Endodermal cell (in vitro differentiated cells): ENCODE data around the gene PLEKHB2. TPM values are rescaled to one million over a fixed set of nuclear protein-coding genes. Genes with fewer than 3 reads are reported as not detected.
"Not testable (repeated sequence)": the region's sequence is repeated elsewhere in the genome, so short reads cannot be mapped to it uniquely, and the experiment has no call there.

Experiments used
- DNase-seq: peaks from one replicate; pipeline ENCODE4 v3.0.0-alpha.2; 2017
- H3K27ac ChIP-seq: 2 replicates; pipeline ENCODE4 v1.5.1; 2013; ENCODE audit warnings: mild to moderate bottlenecking, low read depth, low read length, moderate library complexity
- H3K27me3 ChIP-seq: 2 replicates; pipeline ENCODE4 v1.6.1; 2013; ENCODE audit warnings: mild to moderate bottlenecking, low read length, moderate library complexity; ENCODE audit not compliant: insufficient read depth, control insufficient read depth, poor library complexity, severe bottlenecking
- H3K36me3 ChIP-seq: 2 replicates; pipeline ENCODE4 v1.7.0; 2013; ENCODE audit warnings: mild to moderate bottlenecking, low read length, moderate library complexity; ENCODE audit not compliant: control insufficient read depth, insufficient read depth
- H3K4me1 ChIP-seq: one replicate; pipeline ENCODE4 v1.7.0; 2013; ENCODE audit warnings: low read length; ENCODE audit not compliant: control insufficient read depth, insufficient read depth
- H3K4me3 ChIP-seq: 2 replicates; pipeline ENCODE4 v1.5.1; 2013; ENCODE audit warnings: mild to moderate bottlenecking, low read length, moderate library complexity
- H3K9ac ChIP-seq: 2 replicates; pipeline ENCODE4 v1.6.1; 2013; ENCODE audit warnings: mild to moderate bottlenecking, low read length, moderate library complexity; ENCODE audit not compliant: poor library complexity, severe bottlenecking; ENCODE audit errors: extremely low read depth
- H3K9me3 ChIP-seq: 2 replicates; pipeline ENCODE4 v1.6.1; 2013; ENCODE audit warnings: mild to moderate bottlenecking, low read length, moderate library complexity; ENCODE audit not compliant: control insufficient read depth
- H3K27ac Mint-ChIP-seq: 2 replicates; pipeline ENCODE4 v1.8.0; 2020; ENCODE audit warnings: mixed read lengths
- H3K27me3 Mint-ChIP-seq: 2 replicates; pipeline ENCODE4 v1.8.0; 2021; ENCODE audit warnings: mild to moderate bottlenecking, mixed read lengths; ENCODE audit not compliant: insufficient read depth
- H3K36me3 Mint-ChIP-seq: 2 replicates; pipeline ENCODE4 v1.8.0; 2020; ENCODE audit warnings: low read depth, mixed read lengths
- H3K4me1 Mint-ChIP-seq: 2 replicates; pipeline ENCODE4 v1.8.0; 2020; ENCODE audit warnings: mixed read lengths
- H3K4me3 Mint-ChIP-seq: 2 replicates; pipeline ENCODE4 v1.8.0; 2020; ENCODE audit warnings: mild to moderate bottlenecking, moderate library complexity, mixed read lengths
- H3K9me3 Mint-ChIP-seq: 2 replicates; pipeline ENCODE4 v1.8.0; 2020; ENCODE audit warnings: mild to moderate bottlenecking, mixed read lengths
- WGBS, 2 experiments: methylation state at CpG; one replicate each; pipeline versions ENCODE4 v1.1.5 to v1.1.7; 2013; ENCODE audit warnings: missing lambda C conversion rate in 2 of 2, mixed read lengths in 1 of 2; ENCODE audit not compliant: insufficient coverage in 1 of 2, insufficient read length in 1 of 2; 5-methylcytosine and 5-hydroxymethylcytosine counted together
- total RNA-seq, 2 donors: library from RNA; stranded (reverse); fragmentation: NEBNext Ultra II Directional in 1 of 2; extraction: Animal tissue kit (Norgen Biotek cat#: 25700) in 1 of 2; gene quantifications; 2 replicates in 1 of 2; 3 replicates in 1 of 2; pipeline ENCODE4 v1.2.1, GENCODE V29; 2021
- TF ChIP-seq, protein P1 (sequence below): fragments of 200-600 bp; sonication (generic); conservative IDR thresholded peaks from 2 replicates; pipeline ENCODE4 v1.5.0; 2021; ENCODE audit warnings: antibody characterized with exemption, mild to moderate bottlenecking

The PLEKHB2 gene
- total RNA-seq, 2 donors from 2014 or later: 66.7 to 68.6 TPM

DNA sequence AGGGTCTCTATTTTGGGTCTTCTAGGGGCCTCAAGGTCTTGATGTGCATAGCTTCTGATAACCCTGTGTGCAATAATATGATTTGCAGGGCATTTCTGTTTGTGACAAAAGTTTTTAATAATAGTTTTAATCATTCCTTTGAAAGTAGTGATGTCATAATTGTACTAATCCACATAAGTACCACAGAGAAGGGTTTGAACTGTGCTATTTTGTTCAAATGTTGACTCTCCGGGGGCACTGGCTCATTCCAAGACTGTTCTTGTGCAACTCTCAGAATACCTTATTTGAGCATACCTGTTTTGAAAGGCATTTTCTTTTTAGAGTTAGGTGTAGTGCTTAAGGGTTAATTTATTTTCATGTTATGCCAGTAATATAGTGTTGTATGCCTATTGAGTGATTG lies 41.6 kb downstream of the PLEKHB2 start:
- Mint-ChIP-seq H3K27ac (no peak overlapping the region), H3K27me3 (no peaks in the 10 kb centered on the region), H3K36me3 (peaks cover 70% of the 10 kb centered on the region), H3K9me3 (no peaks in the 10 kb centered on the region), H3K4me3 (no peak overlapping the region), H3K4me1 (no peaks in the 10 kb centered on the region)
- TF ChIP-seq, protein P1, sequence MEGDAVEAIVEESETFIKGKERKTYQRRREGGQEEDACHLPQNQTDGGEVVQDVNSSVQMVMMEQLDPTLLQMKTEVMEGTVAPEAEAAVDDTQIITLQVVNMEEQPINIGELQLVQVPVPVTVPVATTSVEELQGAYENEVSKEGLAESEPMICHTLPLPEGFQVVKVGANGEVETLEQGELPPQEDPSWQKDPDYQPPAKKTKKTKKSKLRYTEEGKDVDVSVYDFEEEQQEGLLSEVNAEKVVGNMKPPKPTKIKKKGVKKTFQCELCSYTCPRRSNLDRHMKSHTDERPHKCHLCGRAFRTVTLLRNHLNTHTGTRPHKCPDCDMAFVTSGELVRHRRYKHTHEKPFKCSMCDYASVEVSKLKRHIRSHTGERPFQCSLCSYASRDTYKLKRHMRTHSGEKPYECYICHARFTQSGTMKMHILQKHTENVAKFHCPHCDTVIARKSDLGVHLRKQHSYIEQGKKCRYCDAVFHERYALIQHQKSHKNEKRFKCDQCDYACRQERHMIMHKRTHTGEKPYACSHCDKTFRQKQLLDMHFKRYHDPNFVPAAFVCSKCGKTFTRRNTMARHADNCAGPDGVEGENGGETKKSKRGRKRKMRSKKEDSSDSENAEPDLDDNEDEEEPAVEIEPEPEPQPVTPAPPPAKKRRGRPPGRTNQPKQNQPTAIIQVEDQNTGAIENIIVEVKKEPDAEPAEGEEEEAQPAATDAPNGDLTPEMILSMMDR: no peak
- Histone ChIP-seq H3K27ac (no peak overlapping the region), H3K4me3 (no peak overlapping the region), H3K27me3 (no peaks in the 10 kb centered on the region), H3K9ac (no peak overlapping the region), H3K4me1 (no peaks in the 10 kb centered on the region), H3K9me3 (no peaks in the 10 kb centered on the region), H3K36me3 (peaks cover 87% of the 10 kb centered on the region)
- no peak for DNase-seq
- 100% methylated on average over 1 of the region's 1 CpG for WGBS, 2 experiments

DNA sequence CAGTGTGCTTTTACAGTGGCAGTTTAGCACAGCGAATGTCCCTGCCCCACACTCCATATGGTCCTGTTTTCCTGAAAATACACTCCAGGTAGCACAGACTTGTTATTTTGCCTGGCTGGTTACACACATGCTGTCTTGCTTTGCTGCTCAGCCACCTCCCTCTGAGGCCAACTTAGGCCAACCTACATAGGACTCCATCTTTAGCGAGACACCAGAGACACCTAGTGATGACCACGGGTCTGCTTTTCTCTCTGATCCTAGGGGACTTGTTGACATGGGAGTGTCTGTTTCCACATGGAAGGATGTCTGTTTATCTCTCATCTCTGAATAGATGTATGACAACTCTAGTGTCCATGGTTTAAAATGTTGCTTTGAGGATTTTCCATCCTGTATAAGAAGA lies 43.3 kb downstream of the PLEKHB2 start:
- no peak overlapping the region for H3K4me3 ChIP-seq
- 89 to 100% methylated on average over 1 to 3 of the region's 3 CpGs for WGBS, 2 experiments
- peaks cover 73% of the 10 kb centered on the region for H3K36me3 ChIP-seq
- H3K27ac ChIP-seq: no peak overlapping the region
- no peak overlapping the region for H3K9ac ChIP-seq
- peak overlapping the region; percentile 55 for H3K27ac Mint-ChIP-seq
- H3K27me3 Mint-ChIP-seq: no peaks in the 10 kb centered on the region
- TF ChIP-seq, protein P1: no peak
- H3K36me3 Mint-ChIP-seq: peaks cover 60% of the 10 kb centered on the region
- no peaks in the 10 kb centered on the region for H3K4me1 ChIP-seq
- no peak for DNase-seq
- no peaks in the 10 kb centered on the region for H3K9me3 ChIP-seq
- H3K4me1 Mint-ChIP-seq: no peaks in the 10 kb centered on the region
- no peak overlapping the region for H3K4me3 Mint-ChIP-seq
- no peaks in the 10 kb centered on the region for H3K27me3 ChIP-seq
- no peaks in the 10 kb centered on the region for H3K9me3 Mint-ChIP-seq

- not testable (repeated sequence) for H3K9me3 Mint-ChIP-seq, H3K27me3 ChIP-seq, H3K9me3 ChIP-seq, H3K4me1 ChIP-seq, H3K4me3 ChIP-seq, H3K27ac Mint-ChIP-seq, H3K4me1 Mint-ChIP-seq, H3K27me3 Mint-ChIP-seq, H3K4me3 Mint-ChIP-seq, H3K9ac ChIP-seq, DNase-seq, H3K27ac ChIP-seq
- 94% methylated on average over 3 to 8 of the region's 9 CpGs for WGBS, 2 experiments
- peaks cover 49% of the 10 kb centered on the region for H3K36me3 Mint-ChIP-seq
- H3K36me3 ChIP-seq: peaks cover 57% of the 10 kb centered on the region
Measured at GRCh38 chr2:131150109-131150508, 45.0 kb downstream of the PLEKHB2 start.

DNA sequence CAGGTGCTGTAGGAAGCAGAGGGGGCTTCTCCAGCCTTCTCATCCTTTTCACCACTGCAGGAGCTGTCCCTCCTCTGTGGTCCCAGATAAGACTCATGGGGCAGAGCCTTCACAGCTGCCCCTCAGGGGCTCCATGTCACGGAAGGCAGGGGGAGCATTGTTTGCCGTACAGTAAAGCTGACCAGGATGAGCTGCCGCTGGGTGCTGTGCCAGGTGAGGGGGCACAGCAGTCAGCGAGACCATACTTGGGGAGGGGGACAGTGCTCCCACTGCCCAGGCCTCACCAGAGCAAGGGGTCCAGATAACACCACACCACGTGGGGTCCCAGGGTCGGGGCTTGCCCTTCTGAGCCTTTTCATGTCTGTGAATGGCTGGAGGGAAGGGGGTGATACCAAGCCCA lies 46.3 kb downstream of the PLEKHB2 start:
- H3K27ac Mint-ChIP-seq: no peak overlapping the region
- no peaks in the 10 kb centered on the region for H3K27me3 ChIP-seq
- DNase-seq: no peak
- H3K27me3 Mint-ChIP-seq: no peaks in the 10 kb centered on the region
- no peaks in the 10 kb centered on the region for H3K9me3 Mint-ChIP-seq
- H3K9ac ChIP-seq: no peak overlapping the region
- peaks cover 46% of the 10 kb centered on the region for H3K36me3 ChIP-seq
- no peak overlapping the region for H3K27ac ChIP-seq
- WGBS, 2 experiments: 90 to 91% methylated on average over 4 to 6 of the region's 6 CpGs
- H3K4me1 Mint-ChIP-seq: peaks cover 4% of the 10 kb centered on the region
- no peaks in the 10 kb centered on the region for H3K9me3 ChIP-seq
- TF ChIP-seq, protein P1: no peak
- peaks cover 42% of the 10 kb centered on the region for H3K36me3 Mint-ChIP-seq
- no peak overlapping the region for H3K4me3 Mint-ChIP-seq
- no peaks in the 10 kb centered on the region for H3K4me1 ChIP-seq
- no peak overlapping the region for H3K4me3 ChIP-seq
